RPMI7951 (cell line): ENCODE results near the gene LMF1. TPM values are rescaled to one million over a fixed set of nuclear protein-coding genes. Genes with fewer than 3 reads are reported as not detected.
"Not testable (repeated sequence)": the region's sequence is repeated elsewhere in the genome, so short reads cannot be mapped to it uniquely, and the experiment has no call there.

Source experiments
- DNase-seq: peaks from one replicate; pipeline ENCODE4 v3.0.0-alpha.2; 2012; ENCODE audit warnings: low read depth
- total RNA-seq: library from RNA; depleted of rRNA; stranded (reverse); fragments of >200 nt; shearing (Covaris generic); gene quantifications from 2 replicates; pipeline ENCODE4 v1.2.3, GENCODE V29; 2014

Gene LMF1
- total RNA-seq, 1 experiment from 2014 or later = 16.0 TPM

DNA sequence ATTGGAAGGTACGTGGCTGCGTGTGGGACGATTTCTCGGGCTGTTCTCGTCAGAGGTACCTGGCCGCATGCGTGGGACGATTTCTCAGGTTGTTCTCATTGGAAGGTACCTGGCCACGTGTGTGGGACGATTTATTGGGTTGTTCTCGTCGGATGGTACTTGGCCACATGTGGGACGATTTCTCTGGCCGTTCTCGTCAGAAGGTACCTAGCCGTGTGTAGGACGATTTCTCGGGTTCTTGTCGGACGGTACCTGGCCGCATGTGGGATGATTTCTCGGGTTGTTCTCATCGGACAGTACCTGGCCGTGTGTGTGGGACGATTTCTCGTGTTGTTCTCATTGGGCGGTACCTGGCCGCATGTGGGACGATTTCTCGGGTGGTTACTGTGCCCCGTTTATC is 120.1 kb downstream of the LMF1 start:
- no peak for DNase-seq

DNA sequence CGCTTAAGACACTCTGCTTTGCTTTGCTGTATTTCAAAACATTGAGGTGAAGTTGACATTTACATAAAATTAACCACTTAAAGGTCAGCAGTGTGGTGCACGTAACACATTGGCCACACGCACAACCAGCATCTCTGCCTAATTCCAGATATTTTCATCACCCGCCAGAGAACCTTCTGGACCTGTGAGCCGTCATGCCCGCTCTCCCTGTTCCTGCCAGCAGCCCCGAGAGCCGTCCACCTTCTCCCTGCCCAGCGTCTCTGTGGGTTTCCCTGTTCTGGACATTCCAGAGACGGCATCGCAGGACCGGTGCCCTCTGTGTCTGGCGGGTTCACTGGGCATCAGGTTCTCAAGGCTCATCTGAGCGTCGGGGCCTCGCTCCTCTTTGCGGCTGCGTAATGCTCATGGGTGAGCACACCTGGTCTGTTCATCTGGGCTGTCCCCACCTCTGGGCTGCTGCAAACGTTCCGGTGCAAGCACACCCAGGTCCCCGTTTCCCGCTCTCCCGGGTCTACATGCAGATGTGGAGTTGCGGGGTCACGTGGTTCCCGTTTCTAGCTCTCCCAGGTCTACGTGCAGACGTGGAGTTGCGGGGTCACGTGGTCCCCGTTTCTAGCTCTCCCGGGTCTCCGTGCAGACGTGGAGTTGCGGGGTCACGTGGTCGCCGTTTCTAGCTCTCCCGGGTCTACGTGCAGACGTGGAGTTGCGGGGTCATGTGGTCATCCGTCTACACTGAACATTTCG is 122.1 kb downstream of the LMF1 start:
- DNase-seq = no peak

DNA sequence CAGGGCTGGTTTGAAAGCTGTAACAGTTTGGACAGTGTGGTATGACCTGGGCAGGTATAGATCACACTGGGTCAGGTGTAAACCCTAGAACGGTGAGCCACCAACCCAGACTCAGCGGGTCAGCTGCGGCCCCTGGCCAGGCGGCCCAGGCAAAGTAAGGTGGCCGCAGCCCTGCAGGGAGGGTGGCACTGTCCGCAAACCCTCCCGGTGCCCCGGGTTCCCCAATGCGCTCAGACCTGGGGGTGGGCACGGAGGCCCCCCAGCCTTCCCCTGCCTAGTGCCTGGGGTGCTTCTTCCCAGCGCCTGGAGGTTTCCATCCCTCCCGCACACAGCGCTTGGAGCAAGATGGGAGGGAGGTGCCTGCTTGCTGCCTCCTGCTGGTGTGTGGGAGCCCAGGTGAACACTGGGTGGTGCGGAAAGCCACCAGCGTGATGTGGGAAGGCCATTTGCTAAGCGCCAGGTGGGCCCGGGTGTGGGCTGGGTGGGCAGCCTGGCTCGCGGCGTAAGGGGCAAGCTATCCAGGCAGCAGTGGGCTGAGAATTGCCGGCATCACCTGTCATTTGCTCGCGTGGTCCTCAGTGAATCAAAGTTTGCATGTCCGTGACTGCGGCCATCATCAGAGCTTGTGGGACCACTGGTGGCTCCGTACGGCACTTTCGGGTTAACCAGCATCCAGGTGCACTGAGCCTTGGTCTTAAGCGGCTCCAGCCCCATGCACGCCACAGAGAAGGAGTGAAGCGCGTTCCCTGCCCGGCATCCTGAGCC is 122.9 kb downstream of the LMF1 start:
- no peak for DNase-seq

DNA sequence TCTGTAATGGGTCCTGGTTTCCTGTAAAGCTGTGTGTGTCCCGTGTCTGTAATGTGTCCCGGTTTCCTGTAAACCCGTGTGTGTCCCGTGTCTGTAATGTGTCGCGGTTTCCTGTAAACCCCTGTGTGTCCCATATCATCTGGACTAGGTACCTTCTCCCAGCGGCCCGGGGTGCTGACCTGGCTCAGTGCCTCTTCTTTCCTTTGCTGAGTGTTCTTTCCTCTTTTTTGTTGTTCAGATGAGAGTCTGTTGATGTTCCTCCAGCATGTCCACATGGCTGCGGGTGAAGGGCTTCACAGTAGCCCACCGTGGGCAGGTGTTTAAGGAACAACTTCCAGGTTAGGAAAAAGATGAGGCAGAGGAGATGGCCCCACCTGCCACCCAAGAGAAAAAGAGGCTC is 123.6 kb downstream of the LMF1 start:
- no peak for DNase-seq

DNA sequence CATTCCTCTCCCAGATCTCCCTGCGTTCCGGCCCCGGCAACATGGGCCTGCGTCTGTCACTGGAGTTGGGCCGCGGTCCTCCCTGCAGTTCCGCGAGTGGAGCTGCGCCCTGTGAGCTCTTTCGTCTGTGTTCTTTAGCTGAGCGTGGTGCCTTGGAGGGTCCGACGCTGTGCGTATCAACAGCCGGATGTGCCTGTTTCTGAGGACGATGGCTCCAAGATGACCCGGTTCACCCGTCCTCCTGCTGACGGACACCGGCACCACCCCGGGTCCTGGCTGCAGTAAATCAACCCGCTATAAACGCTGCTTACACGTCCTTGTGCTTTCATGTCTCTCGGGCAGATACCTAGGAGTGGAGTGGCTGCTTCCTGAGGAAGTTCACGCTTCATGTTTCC is 125.4 kb downstream of the LMF1 start:
- DNase-seq = no peak

DNA sequence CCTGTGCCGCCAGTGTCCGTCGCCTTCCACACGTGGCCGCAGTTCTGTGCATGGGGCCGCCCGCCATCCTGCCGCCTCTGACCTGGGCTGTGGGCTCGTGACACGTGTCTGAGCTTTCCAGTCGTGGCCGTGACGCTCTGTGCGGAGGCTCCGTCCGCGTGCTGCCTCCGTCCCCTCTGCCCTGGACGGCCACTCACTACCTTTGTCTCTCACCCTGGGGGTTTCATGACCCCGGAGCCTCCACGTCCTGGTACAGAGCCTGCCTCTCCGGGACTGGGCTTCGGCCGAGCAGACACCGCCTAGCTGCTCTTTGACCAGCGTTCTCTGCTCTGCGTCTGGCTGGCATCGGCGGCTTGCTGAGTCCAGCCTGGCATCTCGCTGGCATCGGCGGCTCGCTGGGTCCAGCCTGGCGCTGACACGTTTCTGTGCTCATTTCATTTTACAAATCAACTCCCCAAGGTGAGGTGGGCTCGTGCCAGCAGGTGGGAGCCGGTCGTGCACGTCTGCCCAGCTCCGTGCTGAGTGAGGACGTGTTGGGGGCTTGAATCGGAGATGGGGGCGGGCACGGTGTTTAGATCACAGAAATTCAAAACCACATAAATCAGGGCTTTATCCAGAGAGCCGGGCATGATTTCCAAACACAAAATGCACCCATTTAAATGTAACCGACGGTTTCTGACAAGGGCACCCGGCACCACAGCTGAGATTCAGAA is 126.0 kb downstream of the LMF1 start:
- DNase-seq = no peak

DNA sequence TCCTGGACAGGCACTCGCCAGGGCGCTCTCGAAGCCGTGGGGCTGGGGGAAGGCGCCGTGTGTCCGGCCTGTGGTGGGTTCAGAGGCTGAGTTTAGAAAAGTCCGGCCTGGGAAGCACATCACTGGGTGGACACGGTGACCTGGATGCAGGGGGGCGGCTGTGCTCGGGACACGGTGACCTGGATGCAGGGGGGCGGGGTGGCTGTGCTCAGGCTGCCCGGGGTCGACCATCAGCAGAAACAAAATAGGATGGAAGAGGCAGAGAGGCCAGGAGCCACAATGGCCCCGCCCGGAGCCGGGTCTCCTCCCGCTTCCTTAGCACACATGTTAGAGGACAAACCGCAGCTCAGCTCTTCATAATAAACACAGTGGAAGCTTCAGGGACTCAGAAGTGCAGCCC is 127.0 kb downstream of the LMF1 start:
- no peak for DNase-seq

DNA sequence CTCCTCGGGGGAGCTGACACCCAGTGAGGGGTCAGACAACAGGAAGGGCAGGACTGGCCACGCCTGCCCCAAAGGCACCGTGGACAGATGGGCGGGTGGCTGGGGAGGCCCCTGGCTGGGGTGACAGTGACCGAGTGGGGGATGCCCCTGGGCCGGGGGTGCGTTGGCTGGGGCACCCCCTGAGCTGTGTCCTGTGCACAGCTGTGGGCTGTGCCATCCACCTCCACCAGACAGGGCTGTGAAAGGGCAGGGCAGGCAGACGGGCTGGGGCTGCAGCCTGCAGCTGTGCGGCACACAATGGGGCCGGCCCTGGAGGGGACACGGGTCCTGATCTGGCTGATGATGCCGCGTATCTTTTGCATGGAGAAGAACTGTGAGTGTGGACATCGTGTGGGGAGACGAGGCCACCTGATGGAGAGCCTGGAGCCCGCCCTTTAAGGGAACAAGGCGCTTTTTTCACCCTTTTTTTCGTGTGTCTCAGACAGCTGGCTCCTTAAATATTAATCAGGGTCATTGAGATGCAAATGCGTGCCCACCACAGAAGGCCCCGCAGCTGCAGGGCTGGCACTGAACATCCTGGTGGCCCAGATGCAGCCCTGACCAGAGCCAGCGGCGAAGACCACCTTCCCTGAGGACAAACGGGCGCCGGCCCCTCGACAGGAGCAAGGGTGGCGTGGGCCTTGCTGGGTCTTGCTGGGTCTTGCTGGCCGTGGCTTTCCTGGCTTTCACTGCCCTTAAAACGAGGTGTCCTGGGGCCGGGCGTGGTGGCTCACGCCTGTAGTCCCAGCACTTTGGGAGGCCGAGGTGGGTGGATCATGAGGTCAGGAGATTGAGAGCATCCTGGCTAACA is 127.8 kb downstream of the LMF1 start:
- no peak for DNase-seq

DNA sequence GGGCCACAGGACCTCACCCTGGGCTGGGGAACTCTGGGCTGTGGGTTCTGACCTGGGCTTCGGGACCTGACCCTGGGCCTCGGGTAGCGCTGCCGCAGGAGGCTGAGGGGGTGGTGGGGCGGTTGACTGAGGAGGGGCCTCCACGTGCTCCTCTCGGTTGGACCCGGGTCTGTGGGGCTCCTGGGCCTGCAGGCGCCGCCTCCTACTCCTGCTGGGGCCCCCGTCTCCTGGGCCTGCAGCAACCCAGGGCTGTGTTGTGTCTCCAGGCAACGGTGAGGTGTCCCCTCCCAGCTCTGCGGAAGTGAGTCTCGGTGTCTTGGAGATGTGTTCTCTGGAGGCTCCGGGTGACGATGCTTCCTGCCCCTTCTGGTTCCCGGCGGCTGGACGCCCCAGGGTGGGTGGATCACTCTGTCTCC is 128.7 kb downstream of the LMF1 start:
- peak; percentile 68 for DNase-seq

DNA sequence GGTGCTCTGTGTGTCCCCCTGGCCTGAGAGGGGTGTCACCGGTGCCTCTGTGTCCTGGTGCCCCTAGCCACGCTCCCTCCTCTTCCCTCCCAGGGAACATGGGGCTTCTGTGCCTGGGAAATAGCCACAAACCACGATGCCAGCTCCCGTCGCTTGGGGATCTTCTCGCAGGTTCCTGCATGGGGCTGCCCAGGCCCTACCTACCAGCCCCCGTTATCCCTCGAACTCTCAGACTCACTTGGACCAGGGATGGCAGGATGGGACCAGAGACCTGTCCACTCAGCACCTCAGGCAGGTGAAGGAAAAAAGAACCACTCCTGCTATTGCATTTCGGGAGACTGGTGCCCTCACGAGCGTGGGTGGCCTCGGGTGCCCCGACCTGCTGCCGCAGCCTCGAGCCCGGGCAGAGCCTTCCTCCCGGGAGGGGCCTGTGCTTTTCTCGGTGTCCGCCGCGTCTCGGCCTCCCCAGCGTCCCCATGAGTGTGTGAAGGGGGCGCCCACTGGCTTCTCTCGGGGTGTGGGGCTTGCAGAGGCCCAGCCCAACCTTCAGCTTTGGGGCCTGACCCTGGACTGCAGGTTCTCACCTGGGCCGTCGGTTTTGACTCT is 129.2 kb downstream of the LMF1 start:
- no peak for DNase-seq

DNA sequence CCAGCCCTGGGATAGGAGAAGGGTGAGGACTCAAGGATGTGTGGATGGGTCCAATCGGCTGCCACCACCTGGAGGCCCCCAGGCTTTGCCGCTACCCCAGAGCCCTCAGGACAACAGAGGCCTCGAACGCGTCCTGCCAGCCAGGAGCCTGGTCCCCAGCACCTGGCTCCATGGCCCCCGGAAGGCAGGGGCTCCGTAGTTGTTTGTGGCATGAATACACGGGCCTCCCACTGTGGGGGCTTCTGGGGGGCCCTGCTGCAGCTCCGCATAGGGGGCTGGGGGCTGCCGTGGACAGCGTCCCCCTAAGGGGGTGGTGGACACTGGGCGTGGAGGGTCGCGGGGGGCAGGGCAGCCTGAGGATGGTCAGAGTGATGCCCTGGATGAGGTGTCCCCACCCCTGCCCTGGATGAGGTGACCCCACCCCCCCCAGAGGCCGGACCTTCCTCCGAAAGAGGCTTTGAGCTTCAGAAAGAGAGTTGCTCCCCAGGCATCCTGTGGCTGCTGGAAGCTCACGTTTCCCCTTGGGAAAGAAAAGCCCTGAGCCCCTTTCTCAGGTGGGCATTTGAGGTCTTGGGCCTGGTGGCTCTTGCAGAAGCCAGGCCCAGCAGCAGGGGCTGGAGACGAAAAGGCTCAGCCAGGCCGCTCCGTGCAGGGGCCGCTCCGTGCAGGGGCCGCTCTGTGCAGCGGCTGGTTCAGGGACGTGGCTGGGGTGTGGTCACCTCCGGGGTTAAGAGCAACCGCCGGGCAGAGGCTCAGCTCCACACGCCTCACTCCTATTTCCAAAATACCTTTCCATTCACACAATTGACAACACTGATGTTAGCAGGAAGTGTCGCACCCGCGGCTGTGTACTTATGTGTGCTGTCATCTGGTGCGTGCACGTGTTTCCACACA is 130.0 kb downstream of the LMF1 start:
- DNase-seq = no peak

DNA sequence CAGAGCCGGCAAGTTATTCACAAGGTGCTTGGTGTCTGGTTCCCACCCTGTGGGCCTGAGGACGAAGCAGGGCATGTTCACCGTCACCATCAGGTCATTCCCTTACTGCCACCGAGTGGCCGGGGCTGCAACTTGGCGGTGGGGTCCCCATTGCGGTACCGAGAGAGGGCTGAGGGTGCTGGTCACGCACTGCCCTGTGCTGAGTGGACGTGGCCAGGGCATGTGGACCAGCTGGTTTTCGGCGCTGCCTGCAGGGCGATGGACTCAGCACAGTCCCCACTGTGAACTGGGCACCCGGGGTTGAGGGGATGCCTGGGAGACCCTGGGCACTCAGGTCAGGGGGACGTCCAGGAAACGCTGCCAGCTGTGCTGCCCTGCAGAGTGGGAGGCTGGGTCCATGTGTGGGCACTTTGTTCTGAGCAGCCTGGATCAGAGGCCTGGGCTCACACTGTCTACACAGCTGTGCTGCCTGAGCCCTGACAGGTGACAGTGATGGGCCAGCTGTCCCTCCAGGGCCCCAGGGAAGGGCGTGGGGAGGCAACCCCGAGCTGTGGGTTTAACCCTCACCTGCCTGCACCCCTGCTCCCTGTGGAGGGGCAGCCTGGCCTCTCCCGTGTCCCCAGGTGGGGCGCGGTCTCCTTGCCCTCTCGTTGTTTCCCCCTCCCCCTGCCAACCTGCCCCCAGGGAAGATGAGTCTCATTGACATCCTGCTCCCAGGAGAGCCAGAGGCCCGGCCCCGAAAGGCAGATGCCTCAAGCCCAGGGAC is 131.0 kb downstream of the LMF1 start:
- DNase-seq = no peak

DNA sequence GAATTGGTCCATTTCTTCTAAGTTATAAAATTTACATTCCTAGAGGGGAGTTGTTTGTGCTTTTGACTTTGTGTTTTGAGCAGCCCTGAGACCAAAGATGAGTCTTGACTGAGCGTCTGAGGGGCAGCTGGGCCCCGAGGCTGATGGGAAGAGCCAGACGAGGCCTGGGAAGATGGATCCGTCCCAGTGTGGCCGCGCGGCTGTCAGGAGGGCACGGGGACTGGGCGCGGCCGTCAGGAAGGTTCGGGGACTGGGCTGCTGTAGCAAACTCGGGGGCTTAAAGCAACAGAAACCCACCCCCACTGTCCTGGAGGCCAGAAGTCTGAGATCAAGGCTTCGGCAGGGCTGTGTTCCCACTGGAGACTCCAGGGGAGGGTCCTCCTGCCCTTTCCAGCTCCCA is 132.0 kb downstream of the LMF1 start:
- DNase-seq = no peak

DNA sequence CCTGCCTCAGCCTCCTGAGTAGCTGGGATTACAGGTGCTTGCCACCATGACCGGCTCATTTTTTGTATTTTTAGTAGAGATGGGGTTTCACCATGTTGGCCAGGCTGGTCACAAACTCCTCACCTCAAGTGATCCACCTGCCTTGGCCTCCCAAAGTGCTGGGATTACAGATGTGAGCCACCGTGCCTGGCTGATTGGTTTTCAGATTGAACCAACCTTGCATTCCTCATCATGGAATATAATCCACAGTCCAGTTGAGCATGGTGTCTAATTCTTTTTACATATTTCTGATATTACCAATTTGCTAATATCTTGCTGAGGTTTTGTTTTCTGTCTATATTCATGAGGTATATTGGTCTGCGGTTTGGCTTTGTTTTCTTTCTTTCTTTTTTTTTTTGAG is 134.0 kb downstream of the LMF1 start:
- DNase-seq = not testable (repeated sequence)

DNA sequence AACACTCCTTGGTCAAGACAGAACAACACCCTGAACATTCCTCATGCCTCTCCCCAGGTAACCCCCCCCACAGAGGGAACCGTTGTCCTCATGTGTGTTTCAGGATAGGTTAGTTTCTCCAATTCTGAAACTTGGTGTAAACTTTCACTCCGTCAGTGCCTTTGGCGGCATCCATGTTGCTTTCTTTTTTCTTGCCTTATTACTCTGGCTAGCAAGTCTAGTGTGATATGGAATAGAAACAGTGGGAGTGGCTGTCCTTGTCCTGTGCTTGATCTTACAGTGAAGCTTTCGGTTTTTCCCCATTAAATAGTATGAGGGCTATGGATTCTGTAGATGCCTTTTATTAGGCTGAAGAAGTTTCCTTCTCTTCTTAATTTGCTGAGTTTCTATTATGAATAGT is 134.6 kb downstream of the LMF1 start:
- DNase-seq = no peak

DNA sequence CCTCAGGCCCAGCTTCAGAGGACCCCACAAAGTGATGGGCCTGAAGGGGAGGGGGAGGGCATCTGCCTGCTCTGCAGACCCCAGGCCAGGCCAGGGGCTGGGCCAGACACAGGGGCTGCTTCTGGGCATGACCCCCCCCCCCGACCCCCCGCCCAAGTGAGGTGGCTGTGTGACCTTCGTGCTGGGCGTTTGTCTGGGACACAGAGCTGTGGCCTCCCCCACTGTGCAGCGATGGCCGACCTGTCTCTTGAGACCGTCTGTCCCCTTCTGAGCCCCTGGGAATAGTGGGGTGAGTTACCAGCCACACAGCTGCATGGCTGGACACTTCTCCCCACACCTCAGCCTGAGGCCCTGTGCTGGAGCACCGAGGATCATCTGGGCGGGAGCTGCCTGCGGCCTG is 135.4 kb downstream of the LMF1 start:
- no peak for DNase-seq

DNA sequence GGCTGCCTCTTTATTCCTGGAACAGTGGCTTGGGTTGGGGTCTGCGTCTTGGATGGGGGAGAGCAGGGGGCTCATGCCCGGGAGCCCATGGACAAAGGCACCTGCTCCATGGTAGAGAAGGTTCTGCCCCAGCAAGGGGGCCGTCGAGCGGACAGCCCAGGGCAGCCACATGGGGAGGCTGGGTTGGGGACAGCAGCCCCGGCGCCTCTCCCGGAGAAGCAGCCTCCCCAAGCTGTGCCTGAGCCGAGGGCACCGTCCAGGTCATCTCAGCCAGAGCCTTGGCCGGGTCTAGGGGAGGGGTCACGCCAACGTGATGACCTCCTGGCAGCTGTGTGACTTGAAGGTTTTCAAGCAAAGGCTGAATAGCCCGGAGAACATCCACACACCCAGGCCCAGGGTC is 137.4 kb downstream of the LMF1 start:
- DNase-seq = no peak

DNA sequence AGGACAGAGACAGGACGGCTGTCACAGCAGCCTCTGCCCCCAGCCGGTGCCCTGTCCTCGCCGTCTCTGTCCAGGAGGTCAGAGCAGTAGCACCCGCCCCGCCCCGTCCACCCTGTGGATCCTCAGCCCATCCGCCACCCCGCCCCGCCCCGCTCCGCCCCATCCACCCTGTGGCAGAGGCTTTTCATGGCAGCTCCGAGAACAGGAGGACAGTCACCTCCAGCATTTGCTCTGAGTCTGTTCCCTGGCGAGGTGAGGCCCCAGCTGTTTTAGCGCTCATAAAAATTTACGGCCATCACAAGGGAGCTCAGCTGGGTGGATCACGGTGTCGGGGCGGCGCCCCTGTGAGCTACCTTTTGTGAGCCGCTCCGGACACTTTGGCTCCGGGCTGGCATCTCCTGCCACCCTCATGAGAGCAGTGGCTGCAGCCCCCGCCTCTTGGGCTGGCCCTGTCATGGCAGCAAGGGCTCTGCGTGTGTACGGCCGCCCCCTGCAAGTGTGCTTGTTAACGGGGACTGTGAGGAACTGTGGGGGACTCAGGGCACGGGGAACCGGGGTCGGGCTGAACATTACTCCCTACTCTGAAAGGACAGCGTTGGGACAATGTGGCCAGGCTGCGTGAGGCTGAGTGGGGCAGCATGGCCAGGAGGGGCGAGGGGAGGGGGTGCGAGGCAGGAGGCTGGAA is 138.0 kb downstream of the LMF1 start:
- no peak for DNase-seq
